H1 (cell line): ENCODE measurements around the gene RTEL1. TPM values are rescaled to one million over a fixed set of nuclear protein-coding genes. Genes with fewer than 3 reads are reported as not detected.

Source experiments
- ASH2L ChIP-seq: fragments of 200-600, 300-600 bp; sonication (generic); IDR thresholded peaks from one replicate; pipeline ENCODE4 v1.7.1; 2017; ENCODE audit warnings: low read length
- ATF2 ChIP-seq: IDR thresholded peaks from 2 replicates; pipeline ENCODE4 v1.6.1; 2012; ENCODE audit warnings: low read length, inconsistent platforms
- BCL11A ChIP-seq, 2 experiments: IDR thresholded peaks; one replicate each; pipeline ENCODE4 v1.6.1; 2011; ENCODE audit warnings: low read depth in 2 of 2, low read length in 2 of 2, mild to moderate bottlenecking in 2 of 2
- CBX8 ChIP-seq: fragments of 300-800, 300-1000 bp; sonication (generic); IDR thresholded peaks from 2 replicates; pipeline ENCODE4 v1.7.1; 2016; ENCODE audit warnings: low read depth, low read length, borderline replicate concordance
- CEBPB ChIP-seq: IDR thresholded peaks from 2 replicates; pipeline ENCODE4 v1.6.1; 2012; ENCODE audit warnings: low read depth, low read length
- CREB1 ChIP-seq: IDR thresholded peaks from 2 replicates; pipeline ENCODE4 v1.6.1; 2012; ENCODE audit warnings: inconsistent platforms
- GABPA ChIP-seq: IDR thresholded peaks from 2 replicates; pipeline ENCODE4 v1.6.1; 2011; ENCODE audit warnings: mild to moderate bottlenecking, low read length, moderate library complexity, borderline replicate concordance; ENCODE audit not compliant: insufficient read depth
- GTF2F1 ChIP-seq: IDR thresholded peaks from 2 replicates; pipeline ENCODE4 v1.6.1; 2012; ENCODE audit warnings: low read depth, low read length, improper control_type of control experiment, borderline replicate concordance
- HDAC2 ChIP-seq, 2 experiments: fragments of 300-600 bp in 1 of 2; sonication (generic) in 1 of 2; IDR thresholded peaks; 2 replicates each; pipeline ENCODE4 v1.6.1; 2011 to 2012; ENCODE audit warnings: low read depth in 2 of 2, low read length in 2 of 2, mild to moderate bottlenecking in 2 of 2, moderate library complexity in 2 of 2, borderline replicate concordance in 1 of 2, inconsistent platforms in 1 of 2
- JUN ChIP-seq: IDR thresholded peaks from 2 replicates; pipeline ENCODE4 v1.6.1; 2011; ENCODE audit warnings: low read depth, mild to moderate bottlenecking, improper control_type of control experiment, low read length
- KDM5A ChIP-seq: fragments of 200-600 bp; IDR thresholded peaks from 2 replicates; pipeline ENCODE4 v1.7.1; 2012; ENCODE audit warnings: mild to moderate bottlenecking, low read length, inconsistent platforms, mixed read lengths
- NANOG ChIP-seq: IDR thresholded peaks from 2 replicates; pipeline ENCODE4 v1.6.1; 2011; ENCODE audit warnings: low read length, low read depth, mild to moderate bottlenecking, inconsistent platforms; ENCODE audit not compliant: insufficient read depth, poor library complexity, severe bottlenecking
- NRF1 ChIP-seq: IDR thresholded peaks from 2 replicates; pipeline ENCODE4 v1.6.1; 2011; ENCODE audit warnings: mild to moderate bottlenecking, low read depth, low read length, improper control_type of control experiment
- PHF8 ChIP-seq: fragments of 200-600 bp; sonication (generic); conservative IDR thresholded peaks from 2 replicates; pipeline ENCODE4 v1.7.1; 2012; ENCODE audit warnings: low read depth, mild to moderate bottlenecking, inconsistent platforms, low read length, moderate library complexity
- SIRT6 ChIP-seq: IDR thresholded peaks from one replicate; pipeline ENCODE4 v1.7.1; 2012; ENCODE audit warnings: low read length, inconsistent platforms
- SP2 ChIP-seq: IDR thresholded peaks from 2 replicates; pipeline ENCODE4 v1.6.1; 2012; ENCODE audit warnings: mild to moderate bottlenecking, low read length, inconsistent platforms
- YY1 ChIP-seq: IDR thresholded peaks from 2 replicates; pipeline ENCODE4 v1.6.1; 2011; ENCODE audit warnings: low read depth, mild to moderate bottlenecking, low read length
- ZNF274 ChIP-seq: IDR thresholded peaks from 2 replicates; pipeline ENCODE4 v1.7.0; 2012; ENCODE audit warnings: low read length, borderline replicate concordance; ENCODE audit errors: extremely low read depth
- polyA plus RNA-seq, 7 experiments: library from polyadenylated mRNA; depleted of rRNA in 3 of 7; stranded (reverse) in 5 of 7; unstranded in 2 of 7; fragments of >200 nt in 5 of 7; fragments of 200-250 nt in 2 of 7; gene quantifications; 1 replicate in 5 of 7; 2 replicates in 1 of 7; 4 replicates in 1 of 7; pipeline versions ENCODE4 v1.2.1 to v1.2.3, GENCODE V29; 2011 to 2013; ENCODE audit warnings: missing spikeins in 2 of 7, mixed read lengths in 2 of 7
- total RNA-seq: library from RNA; stranded (reverse); fragmentation: NEBNext Ultra II Directional; extraction: Animal tissue kit (Norgen Biotek cat#: 25700); gene quantifications from 2 replicates; pipeline ENCODE4 v1.2.1, GENCODE V29; 2021

Gene RTEL1
- total and polyA plus RNA-seq, 2 of the 8 experiments (the other 6 are each of a cell fraction or from before 2014, with no cell fraction given) = 16.2 to 37.1 TPM

DNA sequence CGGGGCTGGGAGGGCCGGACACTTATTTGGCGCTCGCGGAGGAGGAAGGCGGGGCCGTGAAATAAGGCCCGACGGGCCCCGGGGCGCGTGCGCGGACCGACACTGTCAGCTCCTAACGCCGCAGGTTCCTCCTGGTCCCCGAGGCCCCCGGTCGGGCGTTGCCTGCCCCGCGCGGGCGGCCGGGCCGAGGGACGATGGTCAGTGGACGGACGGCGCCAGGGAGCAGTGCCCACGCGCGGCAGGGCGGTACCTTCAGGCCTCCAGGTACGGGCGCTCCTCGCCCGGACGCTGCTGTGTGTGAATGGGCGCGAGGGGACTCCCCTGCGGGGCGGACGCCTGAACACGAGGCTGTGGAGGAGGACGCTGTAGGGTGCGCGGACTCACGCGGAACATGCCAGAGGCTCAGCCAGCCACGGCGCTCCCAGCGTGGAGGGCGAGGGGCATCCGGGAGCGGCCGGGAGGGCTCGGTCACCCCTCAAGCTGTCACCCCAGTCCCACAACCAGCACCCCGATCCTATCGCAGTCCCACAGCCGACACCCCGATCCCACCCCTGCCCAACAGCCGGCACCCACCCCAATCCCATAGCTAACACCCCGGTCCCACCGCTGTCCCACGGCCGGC, 30.9 kb upstream of the RTEL1 start (continued):
- TF ChIP-seq JUN = no peak
- TF ChIP-seq NRF1 = peak; percentile 65
- TF ChIP-seq HDAC2 (IDR thresholded peaks at IDR 0.05; ENCODE audit: borderline replicate concordance in 1 of 2, low read depth in 2 of 2, low read length in 2 of 2) = peak in 1 of 2 experiments; percentile 29; a peak in 1 of 4 replicates
- no peak for TF ChIP-seq ZNF274
- no peak for TF ChIP-seq NANOG
- no peak for TF ChIP-seq YY1
- TF ChIP-seq SIRT6 = no peak
- TF ChIP-seq PHF8 = 0 out of 2 replicates have a peak, but pooled peaks have one; percentile 20
- TF ChIP-seq CBX8 = no peak
- TF ChIP-seq ASH2L = no peak
- 0 out of 2 replicates have a peak, but pooled peaks have one; percentile 51 for TF ChIP-seq CREB1
- no peak for TF ChIP-seq GTF2F1
- no peak for TF ChIP-seq ATF2
- no peak for TF ChIP-seq SP2
- TF ChIP-seq KDM5A = no peak
- no peak for TF ChIP-seq BCL11A (IDR thresholded peaks at IDR 0.05; ENCODE audit: low read depth in 2 of 2, low read length in 2 of 2)
- no peak for TF ChIP-seq CEBPB
- TF ChIP-seq GABPA = no peak
- TF ChIP-seq, all 59 proteins: peak for 8
